HG03571 (cell line): ENCODE results near the gene RFLNA.
"Not testable (repeated sequence)": the region's sequence is repeated elsewhere in the genome, so short reads cannot be mapped to it uniquely, and the experiment has no call there.

Experiments
- ATAC-seq: cut with Tn5 transposase; IDR thresholded peaks from one replicate; pipeline ENCODE4 v1.9.1; 2021; ENCODE audit not compliant: unreplicated experiment

Gene RFLNA

DNA sequence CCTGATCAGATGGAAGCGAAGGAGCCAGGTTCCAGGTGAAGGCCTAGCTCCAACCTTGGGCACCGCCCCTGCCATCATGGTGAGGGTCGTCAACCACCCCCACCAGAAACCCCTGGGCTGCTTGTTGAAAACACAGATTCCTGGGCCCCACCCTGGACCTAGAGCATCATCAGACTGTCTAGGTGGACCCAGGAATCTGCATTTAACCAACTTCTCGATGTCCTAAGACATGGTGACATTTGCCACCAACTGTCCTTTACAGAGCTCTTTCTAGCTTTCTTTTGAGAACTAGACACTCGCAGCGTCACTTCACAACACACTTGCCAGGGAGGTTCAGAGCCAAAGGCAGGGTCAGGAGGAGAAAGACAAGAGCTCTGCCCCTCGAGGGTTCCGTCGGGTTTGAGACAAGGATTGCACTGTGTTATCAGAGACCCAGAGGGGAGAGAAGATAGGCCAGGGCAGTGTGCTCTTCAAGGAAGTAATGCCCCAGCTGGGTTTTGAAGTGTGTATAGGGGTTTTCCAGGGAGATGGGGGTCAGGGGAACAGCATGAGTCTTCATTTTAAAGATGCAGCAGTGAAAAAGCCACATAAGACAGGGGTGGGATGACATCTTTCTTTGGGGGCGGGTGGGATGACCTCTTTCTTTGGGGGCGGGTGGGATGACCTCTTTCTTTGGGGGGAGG, 24.6 kb downstream of the RFLNA start:
- no peak for ATAC-seq

DNA sequence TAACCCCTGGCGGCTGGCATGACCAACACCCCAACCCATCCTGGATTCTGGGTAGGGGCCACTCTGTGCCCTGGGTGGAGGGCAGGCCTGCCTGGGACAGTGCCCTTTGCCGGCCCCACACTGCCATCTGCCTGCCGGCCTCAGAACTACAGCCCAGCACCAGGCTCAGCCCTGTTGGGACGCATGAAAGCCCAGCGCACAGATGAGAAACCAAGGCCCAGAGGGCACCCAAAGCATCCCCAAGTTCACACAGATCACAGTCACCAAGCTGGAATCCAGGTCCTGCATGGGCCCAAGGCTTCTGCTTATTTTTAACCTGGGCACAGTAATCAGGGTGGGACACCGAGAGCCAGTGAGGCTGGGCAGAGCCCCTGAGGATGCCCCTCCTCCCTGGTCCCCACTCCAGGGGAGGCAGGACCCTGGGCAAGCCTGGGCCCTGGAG, 26.2 kb downstream of the RFLNA start:
- no peak for ATAC-seq

DNA sequence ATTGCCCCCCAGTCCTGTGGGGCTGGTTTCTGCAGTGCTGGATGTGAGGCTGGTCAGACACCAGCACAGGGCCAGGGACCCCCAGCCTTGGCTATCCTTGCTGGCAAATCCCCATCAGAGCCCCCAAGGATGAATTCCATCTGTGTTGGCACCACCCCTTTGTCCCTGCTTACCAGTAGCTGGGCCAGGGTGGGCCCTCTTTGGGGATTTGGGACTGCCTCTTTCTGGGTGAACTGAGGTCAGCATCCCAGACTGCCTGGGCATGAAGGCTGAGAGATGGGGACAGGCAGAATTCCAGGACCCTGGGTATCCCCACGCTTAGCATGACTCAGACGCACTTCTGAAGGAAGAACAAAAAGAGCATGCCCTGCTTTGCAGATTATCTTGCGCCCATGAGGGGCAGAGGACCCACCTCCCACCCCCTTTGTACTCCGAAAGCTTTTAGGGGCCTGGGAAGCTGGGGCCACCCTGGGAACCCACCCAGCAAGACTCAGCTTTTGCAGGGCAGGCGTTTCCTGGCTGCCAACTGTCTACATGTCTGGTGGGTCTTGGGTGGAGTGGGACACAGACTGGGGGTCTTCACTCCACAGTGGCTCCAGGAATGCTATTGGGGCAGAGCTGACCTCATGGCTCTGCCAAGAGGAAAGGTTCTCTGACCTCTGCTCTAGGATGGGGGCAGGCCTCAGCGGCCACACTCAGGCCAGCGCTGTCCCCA, 26.8 kb downstream of the RFLNA start:
- no peak for ATAC-seq

DNA sequence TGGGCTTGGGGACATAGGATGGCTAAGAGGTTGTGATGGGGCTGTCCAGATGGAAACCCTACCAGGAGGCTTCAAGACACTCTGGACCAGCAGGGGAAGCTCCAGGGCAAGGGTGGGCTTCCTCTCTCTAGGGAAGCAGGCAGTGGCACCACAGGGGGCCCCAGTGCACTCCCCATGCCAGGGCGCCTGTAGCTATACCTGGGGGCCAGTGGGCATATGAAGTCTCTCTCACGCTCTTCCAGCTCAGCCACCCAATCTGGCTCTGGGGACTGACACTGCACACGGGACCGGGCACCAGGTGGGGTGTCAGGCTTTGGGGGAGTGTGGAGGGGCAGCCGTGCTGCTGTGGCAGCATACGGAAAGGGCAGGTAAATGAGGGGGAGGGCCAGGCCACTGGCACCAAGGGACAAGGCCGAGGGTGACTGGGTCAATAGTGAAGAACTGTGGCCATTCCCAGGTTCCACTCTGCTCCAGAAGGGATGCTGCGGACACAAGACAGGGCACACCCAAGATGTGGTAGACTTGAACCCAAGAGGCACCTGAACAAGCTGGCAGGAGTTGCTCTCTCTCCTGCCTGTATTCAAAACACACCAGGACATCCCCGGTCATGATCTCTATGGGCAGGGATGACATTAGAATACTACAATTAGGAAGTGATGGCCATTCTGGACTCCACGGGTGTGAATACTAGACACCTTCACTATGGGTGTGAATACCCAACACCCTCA, 27.5 kb downstream of the RFLNA start:
- no peak for ATAC-seq

DNA sequence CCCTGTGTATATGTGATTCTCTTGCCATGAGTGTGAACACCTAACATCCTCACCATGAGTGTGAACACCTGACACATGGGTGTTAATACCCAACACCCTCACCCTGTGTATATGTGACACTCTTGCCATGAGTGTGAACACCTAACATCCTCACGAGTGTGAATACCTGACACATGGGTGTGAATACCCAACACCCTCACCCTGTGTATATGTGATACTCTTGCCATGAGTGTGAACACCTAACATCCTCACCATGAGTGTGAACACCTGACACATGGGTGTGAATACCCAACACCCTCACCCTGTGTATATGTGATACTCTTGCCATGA, 28.1 kb downstream of the RFLNA start:
- ATAC-seq = not testable (repeated sequence)

DNA sequence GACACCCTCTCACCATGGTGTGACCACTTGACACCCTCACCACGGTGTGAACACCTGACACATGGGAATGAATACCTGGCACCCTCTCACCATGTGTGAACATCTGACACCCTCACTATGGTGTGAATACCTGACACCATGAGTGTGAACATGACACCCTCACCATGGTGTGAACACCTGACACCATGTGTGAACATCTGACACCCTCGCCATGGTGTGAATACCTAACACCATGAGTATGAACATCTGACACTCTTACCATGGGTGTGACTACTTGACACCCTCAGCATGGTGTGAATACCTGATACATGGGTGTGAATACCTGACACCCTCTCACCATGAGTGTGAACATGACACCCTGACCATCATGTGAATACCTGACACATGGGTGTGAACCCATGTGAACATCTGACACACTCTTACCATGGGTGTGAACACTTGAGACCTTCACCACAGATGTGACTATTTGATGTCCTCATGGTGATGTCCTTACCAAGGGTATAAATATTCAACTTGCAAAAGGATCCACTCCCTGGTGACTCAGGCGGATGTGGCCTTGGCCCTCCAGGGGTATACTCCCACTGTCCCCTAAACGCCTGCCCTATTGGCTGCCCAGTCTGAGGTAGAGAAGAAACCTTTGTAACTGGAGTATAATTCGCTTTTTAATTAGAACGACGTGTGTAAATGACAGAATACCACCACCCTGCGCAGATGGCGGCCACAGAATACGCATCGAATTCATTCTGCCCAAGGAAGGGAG, 29.1 kb downstream of the RFLNA start:
- no peak for ATAC-seq

DNA sequence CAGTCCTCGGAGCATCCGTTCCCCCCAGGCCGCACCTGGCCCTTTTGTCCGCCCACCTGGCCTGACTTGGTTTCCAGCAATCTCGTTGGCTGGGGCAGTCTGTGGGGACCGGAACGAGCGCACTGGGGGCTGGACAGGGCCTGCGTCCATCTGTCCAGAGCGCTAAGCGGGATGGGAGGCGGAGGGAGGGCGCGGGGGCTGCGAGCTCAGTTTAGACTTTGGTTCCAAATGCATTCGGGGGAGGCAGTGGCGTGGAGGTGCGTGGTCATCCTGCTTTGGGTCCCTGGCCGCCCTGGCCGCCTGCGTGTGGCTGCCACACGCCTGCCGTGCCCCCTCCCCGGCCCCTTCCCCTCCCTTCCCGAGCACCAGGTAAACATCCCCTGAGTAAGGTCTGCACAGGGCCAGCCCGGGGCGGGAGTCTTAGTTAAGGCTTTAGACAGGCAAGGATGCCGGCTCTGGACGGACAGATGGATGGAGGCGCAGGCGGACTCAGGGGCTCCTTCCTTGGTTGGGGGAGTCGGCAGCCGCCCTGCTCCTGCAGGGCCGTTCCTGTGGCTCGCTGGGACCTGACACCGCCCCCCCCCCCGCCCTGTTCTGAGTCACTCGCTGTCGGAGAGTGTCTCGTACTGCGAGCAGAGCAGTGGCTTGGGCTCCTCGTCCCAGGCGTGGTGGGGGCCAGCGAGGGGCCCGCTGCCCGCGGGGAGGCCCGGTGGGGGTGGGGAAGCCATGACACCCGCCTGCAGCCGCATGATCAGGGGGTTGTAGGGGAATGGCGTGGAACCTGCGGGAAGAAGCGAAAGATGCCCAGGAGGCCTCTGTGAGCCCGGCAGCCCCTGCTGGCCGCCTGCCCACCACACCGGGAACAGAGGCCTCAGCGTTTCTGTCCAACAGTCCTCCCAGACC, 30.2 kb downstream of the RFLNA start:
- ATAC-seq = no peak

DNA sequence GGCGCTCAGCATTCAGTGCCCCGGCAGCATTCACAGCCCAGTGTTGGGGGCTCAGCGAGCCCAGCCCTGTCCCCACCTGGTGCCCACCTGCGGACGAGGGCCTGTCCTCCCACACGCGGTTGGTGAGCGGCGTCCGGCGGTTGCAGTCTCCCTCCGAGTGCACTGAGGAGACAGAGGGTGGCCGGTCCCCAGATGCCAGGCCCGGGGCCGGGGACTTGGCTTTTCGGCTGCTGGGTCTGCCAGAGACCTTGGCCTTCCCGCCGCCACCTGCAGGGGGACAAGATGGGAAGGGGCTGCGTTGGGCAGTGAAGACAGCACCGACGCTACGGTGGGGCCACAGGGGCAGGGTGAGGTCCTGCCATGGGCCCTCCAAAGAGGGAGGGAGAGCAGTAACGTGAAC, 31.2 kb downstream of the RFLNA start:
- ATAC-seq = no peak

DNA sequence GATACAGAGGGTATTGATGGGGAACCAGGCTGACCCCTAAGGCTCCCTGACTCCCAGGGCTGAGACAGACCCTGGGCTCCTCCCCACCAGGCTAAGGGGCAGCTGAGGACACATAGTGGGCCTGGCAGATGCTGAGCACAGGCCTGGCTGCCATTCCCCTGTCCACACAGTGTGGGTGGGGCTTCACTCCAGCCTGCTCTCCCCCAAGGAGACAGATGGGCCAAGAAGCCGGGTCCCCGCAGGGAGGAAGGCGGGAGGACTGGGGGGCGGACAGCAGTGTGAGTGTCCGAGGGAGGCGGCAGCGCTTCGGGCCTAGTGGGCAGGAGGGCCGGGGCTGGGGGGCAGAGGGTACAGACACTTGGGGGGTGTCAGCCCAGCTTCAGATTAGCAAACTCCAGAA, 32.0 kb downstream of the RFLNA start:
- no peak for ATAC-seq

DNA sequence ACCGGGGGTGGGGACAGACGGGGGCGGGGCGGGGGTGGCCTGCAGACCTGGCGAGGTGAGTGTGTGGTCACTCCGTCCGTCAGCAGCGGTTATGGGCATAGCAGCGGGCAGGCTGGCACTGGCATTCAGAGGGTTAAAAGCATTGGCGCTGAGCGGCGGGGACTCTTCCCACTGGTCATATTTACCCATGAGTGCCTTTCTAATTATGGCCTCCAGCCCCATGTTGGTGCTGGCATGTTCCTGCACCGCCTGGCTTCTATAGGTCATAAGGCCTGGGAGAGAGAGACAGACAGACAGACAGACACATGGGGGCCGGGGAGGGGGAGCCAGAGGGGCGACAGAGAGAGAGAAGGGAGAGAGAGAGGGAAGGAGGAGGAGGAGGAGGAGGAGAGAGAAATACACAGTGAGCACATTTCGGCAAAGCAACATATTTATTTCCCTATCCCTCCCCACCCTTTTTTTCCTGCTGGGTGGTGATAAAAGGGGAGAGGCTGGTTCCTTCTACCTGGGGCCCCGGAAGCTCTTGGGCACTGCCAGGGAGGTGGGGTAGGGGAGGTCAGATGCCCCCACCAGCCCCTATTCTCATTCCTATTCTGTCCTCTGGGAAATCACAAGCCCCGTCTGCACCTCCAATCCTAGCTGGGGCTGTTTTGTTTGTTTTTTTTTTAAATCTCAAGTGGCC, 32.6 kb downstream of the RFLNA start:
- ATAC-seq = no peak

DNA sequence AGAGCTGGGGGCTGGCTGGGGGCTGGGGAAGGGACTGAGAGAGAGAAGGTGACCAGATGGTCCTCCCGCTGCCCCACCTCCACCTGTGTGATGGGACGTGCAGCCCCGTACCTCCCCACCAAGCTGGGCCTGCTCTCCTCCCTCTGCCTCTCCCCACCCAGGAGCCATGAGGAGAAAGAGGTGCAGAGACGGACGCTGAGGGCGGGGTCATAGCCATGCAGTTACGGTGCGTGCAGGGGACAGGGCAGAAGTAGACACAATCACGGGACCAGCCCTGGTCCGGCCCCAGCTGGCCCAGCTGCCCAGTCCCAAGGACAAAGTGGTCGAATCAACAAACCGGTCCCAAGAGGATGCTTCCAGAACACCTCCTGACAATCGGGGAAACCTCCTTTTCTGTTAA, 33.2 kb downstream of the RFLNA start:
- ATAC-seq = no peak

DNA sequence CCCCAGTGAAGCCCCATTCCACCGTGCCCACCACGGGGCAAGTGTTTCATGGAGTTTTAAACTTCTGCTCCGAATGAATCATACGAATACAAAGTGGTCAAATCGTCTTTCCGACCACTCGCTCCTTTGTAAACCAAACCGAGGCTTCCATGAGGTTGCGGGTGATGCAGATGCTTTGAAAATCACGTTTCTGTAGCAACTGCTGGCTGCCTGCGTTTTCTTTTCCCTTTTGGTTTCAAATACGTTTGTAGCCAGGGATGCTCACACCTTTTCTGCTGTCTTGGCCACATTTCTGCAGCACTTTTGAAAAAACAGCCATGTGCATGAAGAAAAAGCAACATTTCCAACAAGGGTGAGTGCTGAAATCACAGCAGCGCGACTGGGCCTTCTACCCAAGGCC, 33.7 kb downstream of the RFLNA start:
- no peak for ATAC-seq

DNA sequence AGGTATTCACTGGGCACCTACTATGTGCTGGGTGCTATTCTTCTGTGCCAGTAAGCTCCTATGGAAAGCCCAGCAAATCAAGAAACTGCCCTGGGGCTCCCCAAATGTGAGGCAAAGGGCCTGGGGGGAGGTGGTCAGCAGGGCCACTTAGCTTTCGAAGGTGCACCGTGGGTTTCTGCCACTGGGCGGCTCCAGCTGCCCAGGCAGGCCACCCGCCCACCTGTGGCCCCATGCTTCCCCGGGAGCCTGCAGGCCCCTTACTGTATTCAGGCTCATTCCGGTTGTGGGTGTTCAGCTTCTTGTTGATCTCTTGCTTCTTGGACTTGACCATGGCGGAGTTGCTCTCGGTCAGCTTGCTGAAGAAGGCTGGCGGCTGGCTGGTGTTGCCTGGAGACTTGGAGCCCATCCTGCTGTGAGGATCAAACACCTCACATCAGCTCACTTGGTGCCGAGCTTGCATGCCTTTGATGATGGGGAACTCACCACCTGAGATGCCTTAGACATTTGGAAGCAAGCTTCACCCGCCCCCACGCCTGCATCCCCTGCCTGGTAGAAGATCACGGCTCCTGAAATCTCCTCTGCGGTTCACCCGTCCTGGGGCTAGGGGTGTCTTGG, 37.3 kb downstream of the RFLNA start:
- no peak for ATAC-seq

DNA sequence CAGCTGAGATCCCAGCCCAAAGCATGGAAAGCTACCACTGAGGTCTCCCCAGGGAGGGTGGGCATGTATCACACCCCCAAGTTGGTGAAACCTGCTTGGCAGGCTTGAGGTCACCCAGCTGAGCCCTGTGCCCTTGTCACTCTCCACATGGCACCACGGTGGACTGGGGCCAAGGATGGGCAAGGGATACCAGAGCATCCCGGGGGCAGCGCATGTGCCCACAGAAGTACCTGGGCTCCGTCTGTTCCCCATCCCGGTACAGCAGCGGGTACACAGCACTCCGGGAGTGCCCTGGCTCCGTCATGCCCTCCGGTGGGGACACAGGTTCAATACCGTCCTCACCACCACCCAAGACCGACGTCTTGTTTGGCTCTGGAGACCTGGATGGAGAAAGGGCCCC, 38.0 kb downstream of the RFLNA start:
- no peak for ATAC-seq

DNA sequence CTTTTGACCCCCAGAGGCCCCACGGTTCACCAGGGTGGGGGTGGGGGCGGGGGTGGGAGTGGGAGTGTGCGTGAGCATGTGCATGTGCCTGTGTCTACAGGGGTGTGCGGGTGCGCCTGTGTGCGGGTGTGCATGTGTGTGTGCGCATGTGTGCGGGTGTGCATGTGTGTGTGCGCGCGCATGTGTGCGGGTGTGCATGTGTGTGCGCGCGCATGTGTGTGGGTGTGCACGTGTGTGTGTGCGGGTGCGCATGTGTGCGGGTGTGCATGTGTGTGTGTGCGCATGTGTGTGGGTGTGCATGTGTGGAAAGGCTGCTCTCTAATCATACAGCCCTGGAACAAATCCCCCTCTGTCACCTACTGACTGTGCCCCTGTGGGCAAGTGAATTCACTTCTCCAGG, 38.8 kb downstream of the RFLNA start:
- ATAC-seq = no peak

DNA sequence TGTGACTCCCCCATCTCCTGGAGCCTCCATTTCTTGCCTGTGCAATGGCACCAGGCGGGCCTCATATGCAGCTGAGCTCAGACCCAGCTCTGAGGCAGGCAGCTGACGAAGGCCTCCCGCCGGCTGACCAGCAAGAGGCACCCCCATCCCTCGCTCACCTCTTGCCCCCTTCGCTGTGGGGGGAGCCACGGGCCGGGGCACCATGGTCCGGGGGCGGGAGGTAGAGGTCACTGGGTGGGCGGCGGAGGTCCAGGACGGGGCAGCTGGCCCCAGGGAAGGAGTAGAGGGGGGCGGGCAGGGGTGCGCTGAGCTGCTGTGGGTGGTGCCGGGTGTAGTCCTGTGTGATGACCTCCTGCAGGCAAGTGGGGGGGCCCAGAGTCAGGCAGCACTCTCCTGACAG, 39.4 kb downstream of the RFLNA start:
- no peak for ATAC-seq

DNA sequence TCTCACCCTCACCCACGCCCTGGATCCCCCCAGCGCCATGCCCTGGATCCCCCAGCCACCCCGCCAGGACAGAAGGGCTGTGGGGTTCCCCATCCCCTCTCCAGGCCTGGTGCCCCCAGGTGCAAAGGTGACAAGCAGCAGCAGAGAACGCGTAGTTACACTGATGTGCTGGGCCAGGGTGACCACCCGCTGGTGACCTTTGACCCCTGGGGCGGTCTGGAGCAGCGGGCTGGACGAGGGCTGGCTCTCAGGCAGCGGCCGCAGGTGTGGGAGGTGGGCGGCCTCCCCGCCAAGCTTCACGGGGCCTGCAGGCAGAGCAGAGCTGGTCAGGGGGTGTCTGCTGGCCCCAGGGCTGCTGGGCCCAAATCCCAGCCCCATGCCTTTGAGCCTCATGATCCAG, 40.1 kb downstream of the RFLNA start:
- ATAC-seq = no peak

DNA sequence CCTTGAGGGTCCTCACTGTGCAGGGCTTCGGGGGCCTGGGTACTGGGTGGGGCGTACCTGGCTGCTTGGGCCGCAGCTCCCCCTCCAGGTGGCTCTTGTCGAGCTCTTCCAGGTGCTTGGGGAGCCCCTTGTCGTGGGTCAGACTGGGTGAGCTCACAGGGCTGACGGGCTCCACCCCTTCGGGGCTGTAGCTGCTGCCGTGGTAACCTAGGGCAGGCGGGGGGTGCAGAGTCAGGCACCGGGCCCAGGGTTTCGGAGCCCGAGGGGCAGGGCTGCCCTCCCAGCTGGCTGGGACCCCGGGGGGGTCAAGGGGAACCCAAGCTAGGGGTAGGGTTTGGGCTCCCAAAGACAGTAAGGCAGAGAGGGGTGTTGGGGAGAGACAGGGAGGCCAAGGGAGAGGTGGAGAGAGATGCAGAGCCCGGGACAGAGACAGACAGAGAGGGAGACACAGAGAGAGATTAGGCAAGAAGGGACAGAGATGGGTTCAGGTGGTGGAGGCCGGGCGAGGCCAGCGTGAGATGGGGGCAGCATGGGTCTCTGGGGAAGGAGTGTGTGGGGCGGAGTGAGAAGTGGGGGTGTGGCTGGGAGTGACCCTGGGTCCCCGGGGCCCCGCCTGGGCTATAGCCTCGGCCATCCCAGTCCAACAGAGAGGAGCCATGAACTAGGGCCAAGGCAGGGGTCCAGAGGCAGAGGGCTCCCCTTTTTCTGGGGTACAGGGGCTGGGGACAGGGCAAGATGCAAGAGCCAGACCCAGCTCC, 40.7 kb downstream of the RFLNA start:
- ATAC-seq = no peak

DNA sequence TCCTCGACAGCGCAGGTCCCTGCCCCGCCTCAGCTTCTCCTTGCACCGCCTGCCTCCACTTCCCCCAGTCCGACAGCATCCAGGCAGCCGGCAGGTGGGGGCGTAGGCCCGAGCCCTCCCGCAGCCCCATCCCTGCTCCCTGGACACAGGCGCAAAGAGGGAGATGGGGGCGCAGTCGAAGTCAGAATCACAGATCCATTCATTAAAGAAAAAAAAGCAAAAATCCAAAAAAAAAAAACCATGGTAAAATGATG, 41.2 kb downstream of the RFLNA start:
- no peak for ATAC-seq
